GM21619 (cell line): ENCODE data around the gene IFT25.
A peak's percentile ranks its signal among the peaks of the same experiment; 100 is the strongest.
"Not testable (repeated sequence)": the region's sequence is repeated elsewhere in the genome, so short reads cannot be mapped to it uniquely, and the experiment has no call there.

ENCODE experiments used
- ATAC-seq: cut with Tn5 transposase; IDR thresholded peaks from one replicate; pipeline ENCODE4 v1.9.1; 2021; ENCODE audit not compliant: unreplicated experiment

The IFT25 gene

GRCh38 chr1:53889304-53890298 lies 55.9 kb downstream of the IFT25 start, which contains the start of gene YIPF1:
Gene YIPF1 (minus strand): TSS chr1:53889797. CDS start chr1:53888937, 860 bp downstream.
- ATAC-seq = peak; percentile 84

DNA sequence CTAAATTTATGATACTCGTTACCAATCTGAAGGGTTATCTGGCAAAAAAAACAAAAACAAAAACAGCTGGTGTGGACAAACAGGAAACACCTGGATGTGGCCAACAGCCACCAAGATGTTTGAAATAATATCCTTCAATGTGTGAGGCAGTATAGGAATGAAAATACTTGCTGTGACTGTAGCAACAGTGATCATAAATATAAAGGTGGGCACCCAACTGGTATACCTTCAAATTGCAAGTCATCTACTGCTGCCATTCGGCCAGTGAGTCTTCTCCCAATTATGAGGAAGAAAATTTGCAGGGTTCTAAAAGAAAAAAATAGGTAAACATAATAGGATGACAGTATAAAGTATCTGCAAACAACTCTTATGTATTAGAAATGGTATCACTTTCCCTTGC lies 56.8 kb downstream of the IFT25 start:
- no peak for ATAC-seq

- not testable (repeated sequence) for ATAC-seq
Observed at GRCh38 chr1:53883600-53883999, 61.9 kb downstream of the IFT25 start.

GRCh38 chr1:53881853-53882252 lies 63.6 kb downstream of the IFT25 start:
- not testable (repeated sequence) for ATAC-seq

DNA sequence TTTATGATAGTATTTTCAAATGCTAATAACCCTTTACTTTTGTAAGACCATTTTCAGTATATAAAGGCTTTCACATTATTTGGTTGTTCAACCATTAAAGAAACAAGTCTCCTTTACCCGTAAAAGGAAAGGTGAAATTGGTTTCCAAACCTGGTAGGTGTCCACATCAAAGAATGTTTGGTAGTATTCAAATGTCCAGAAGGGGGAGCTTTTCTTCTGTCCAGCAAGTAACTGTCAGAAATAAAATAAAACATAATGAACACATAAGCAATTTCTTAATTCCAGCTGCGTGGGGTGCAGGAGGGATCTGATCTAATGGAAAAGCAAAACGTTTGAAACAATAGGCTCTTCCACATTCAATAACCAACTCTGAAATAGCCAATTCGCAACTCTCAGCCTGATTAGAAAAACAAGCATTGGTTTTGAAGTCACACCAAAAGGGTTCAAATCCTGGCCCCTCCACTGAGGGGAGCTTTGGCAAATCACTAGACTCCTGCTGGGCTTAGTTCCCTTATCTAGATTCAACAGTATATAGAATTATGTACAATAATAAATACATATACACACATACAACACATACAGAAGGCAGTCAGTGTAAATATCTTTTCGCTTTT lies 66.9 kb downstream of the IFT25 start:
- no peak for ATAC-seq

DNA sequence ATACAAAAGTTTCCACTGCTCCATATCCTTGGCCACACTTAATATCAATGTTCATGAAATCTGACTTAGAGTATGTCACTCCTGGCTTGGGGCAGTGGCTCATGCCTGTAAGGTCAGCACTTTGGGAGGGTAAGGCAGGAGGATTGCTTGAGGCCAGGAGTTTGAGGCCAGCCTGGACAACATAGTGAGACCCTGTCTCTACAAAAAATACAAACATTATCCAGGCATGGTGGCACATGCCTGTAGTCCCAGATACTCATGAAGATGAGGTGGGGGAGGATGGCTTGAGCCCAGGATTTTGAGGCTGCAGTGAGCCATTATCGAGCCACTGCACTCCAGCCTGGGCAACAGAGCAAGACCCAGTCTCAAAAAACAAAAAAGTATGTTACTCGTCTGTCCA lies 70.3 kb downstream of the IFT25 start:
- not testable (repeated sequence) for ATAC-seq

DNA sequence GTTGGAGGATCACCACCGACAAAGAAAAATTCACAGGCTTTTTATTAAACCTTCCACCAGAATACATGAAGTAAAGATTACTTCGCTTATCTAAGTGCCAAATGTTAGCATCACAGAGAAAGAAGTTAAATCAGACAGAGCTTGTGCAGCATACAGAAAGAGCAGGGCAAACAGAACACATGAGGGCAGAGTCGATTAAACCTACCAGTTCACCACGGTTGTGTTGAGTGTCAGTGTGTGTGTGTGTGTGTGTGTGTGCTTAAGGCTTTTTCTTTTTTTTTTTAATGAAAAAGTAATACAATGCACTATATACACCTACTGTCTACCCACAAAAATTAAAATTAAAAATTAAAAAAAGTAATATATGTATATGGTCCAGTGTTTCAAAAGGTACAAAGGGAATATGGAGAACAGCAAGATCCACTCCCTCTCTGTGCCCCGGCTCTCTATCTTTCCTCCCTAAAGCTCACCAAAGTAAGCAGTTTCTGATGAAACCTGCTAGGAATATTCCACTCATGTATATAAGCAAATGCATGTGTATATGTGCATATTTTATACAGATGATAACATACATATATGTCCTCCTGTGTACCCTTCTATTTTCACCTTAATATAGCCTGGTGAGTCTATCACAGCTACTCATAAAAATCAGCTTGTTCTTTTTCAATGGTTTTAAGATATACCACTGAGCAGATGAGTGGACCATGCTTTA lies 73.6 kb downstream of the IFT25 start:
- no peak for ATAC-seq
